GM12878 (cell line): ENCODE data around the gene PDK1. TPM values are rescaled to one million over a fixed set of nuclear protein-coding genes. Genes with fewer than 3 reads are reported as not detected.

Experiments used
- ATAC-seq: fragments of 200-7000 bp; cut with Tn5 transposase; 3 replicates; pipeline ENCODE4 v1.9.1; 2020; ENCODE audit warnings: mild to moderate bottlenecking, moderate library complexity
- BruUV-seq: library from RNA; stranded (reverse); fragments of 400-500 nt; replicated peaks from 2 replicates; lab custom pipeline; 2021; lab: Mats Ljungman, UMichigan
- CTCF ChIA-PET: fragments of 300-600 bp; sonication (Branson Sonifier 250); formaldehyde crosslinking; extraction: SDS; loops from one replicate; lab custom pipeline; 2021; ENCODE audit warnings: inconsistent platforms; lab: Yijun Ruan, JAX
- POLR2A ChIA-PET: fragments of 350-600 bp; formaldehyde crosslinking; extraction: SDS; loops from one replicate; lab custom pipeline; 2021; ENCODE audit warnings: inconsistent platforms; lab: Charles Lee
- RAD21 ChIA-PET: fragments of 300-600 bp; sonication (Branson Sonifier 250); formaldehyde crosslinking; loops from one replicate; lab custom pipeline; 2023; ENCODE audit warnings: antibody characterized with exemption; ENCODE audit not compliant: unreplicated experiment; lab: Charles Lee
- SMC1A ChIA-PET: fragments of 300-600 bp; sonication (Branson Sonifier 250); formaldehyde crosslinking; loops from one replicate; lab custom pipeline; 2023; ENCODE audit not compliant: unreplicated experiment, uncharacterized antibody; lab: Charles Lee
- DNase-seq: peaks from one replicate; pipeline ENCODE4 v3.0.0-alpha.2; 2011; ENCODE audit warnings: low read depth, low spot score
- FAIRE-seq: peaks from 3 replicates; lab custom pipeline; 2011; peaks lifted over from hg19 to GRCh38; lab: Jason Lieb, UNC
- H2AFZ ChIP-seq: 2 replicates; pipeline ENCODE4 v1.6.0; 2011; ENCODE audit warnings: low read depth, low read length, control low read depth; ENCODE audit not compliant: control insufficient read depth
- H3K27ac ChIP-seq: 2 replicates; pipeline ENCODE4 v1.5.1; 2011; ENCODE audit warnings: control low read depth; ENCODE audit not compliant: control insufficient read depth, insufficient read depth
- H3K27me3 ChIP-seq, 2 experiments: replicated peaks in 1 of 2; 2 replicates each; pipeline versions ENCODE4 v1.6.0 to v1.6.1; 2011; ENCODE audit warnings: low read length in 1 of 2; ENCODE audit not compliant: control insufficient read depth in 2 of 2, insufficient read depth in 2 of 2
- H3K36me3 ChIP-seq, 2 experiments: 2 replicates each; pipeline ENCODE4 v1.5.1; 2011; ENCODE audit warnings: low read length in 1 of 2; ENCODE audit not compliant: control insufficient read depth in 2 of 2, insufficient read depth in 2 of 2
- H3K4me1 ChIP-seq: 2 replicates; pipeline ENCODE4 v1.6.1; 2011; ENCODE audit warnings: mild to moderate bottlenecking, low read length, moderate library complexity, mixed read lengths; ENCODE audit not compliant: control insufficient read depth, insufficient read depth
- H3K4me2 ChIP-seq: 2 replicates; pipeline ENCODE4 v1.6.0; 2011; ENCODE audit warnings: control low read depth; ENCODE audit not compliant: control insufficient read depth, insufficient read depth
- H3K4me3 ChIP-seq: fragments of 200-600 bp; sonication (generic); 2 replicates; pipeline ENCODE4 v1.5.1; 2016
- H3K79me2 ChIP-seq: 2 replicates; pipeline ENCODE4 v1.6.0; 2011; ENCODE audit warnings: low read length; ENCODE audit not compliant: control insufficient read depth, insufficient read depth
- H3K9ac ChIP-seq: 2 replicates; pipeline ENCODE4 v1.8.0; 2011; ENCODE audit warnings: low read length, control low read depth, mixed read lengths; ENCODE audit not compliant: control insufficient read depth, insufficient read depth
- H3K9me3 ChIP-seq: replicated peaks from 3 replicates; pipeline ENCODE4 v1.5.1; 2011; ENCODE audit warnings: mild to moderate bottlenecking, low read length; ENCODE audit not compliant: control insufficient read depth, insufficient read depth
- H4K20me1 ChIP-seq: 2 replicates; pipeline ENCODE4 v1.6.0; 2011; ENCODE audit not compliant: control insufficient read depth, insufficient read depth
- CHD2 ChIP-seq: IDR thresholded peaks from 2 replicates; pipeline ENCODE4 v1.6.1; 2011; ENCODE audit warnings: low read depth, low read length, improper control_type of control experiment, borderline replicate concordance
- EED ChIP-seq: sonication (generic); IDR thresholded peaks from 2 replicates; pipeline ENCODE4 v1.6.1; 2016; ENCODE audit warnings: antibody characterized with exemption, low read depth
- MEF2A ChIP-seq: IDR thresholded peaks from 2 replicates; pipeline ENCODE4 v1.6.1; 2011; ENCODE audit warnings: low read depth, mild to moderate bottlenecking, low read length, moderate library complexity; ENCODE audit not compliant: insufficient read depth
- MYB ChIP-seq: fragments of 150-350 bp; IDR thresholded peaks from 2 replicates; pipeline ENCODE4 v1.6.1; 2014; ENCODE audit warnings: mild to moderate bottlenecking, low read depth, low read length, borderline replicate concordance
- PAX8 ChIP-seq: fragments of 450-650 bp; IDR thresholded peaks from 2 replicates; pipeline ENCODE4 v1.6.1; 2017; ENCODE audit warnings: mild to moderate bottlenecking, moderate library complexity
- PBX3 ChIP-seq: IDR thresholded peaks from 2 replicates; pipeline ENCODE4 v1.6.1; 2011; ENCODE audit warnings: mild to moderate bottlenecking, low read depth, low read length, moderate library complexity; ENCODE audit not compliant: insufficient replicate concordance
- PKNOX1 ChIP-seq: fragments of 450-650 bp; IDR thresholded peaks from 2 replicates; pipeline ENCODE4 v1.6.1; 2016; ENCODE audit warnings: mild to moderate bottlenecking
- PRDM15 ChIP-seq: fragments of 450-650 bp; formaldehyde crosslinking; IDR thresholded peaks from 2 replicates; pipeline ENCODE4 v1.4.0; 2020; ENCODE audit warnings: mild to moderate bottlenecking, moderate library complexity
- SMAD5 ChIP-seq: IDR thresholded peaks from 2 replicates; pipeline ENCODE4 v1.6.1; 2016; ENCODE audit warnings: antibody characterized with exemption, low read depth
- ZBTB40 ChIP-seq: fragments of 450-650 bp; IDR thresholded peaks from 2 replicates; pipeline ENCODE4 v1.6.1; 2016; ENCODE audit warnings: mild to moderate bottlenecking, moderate library complexity, borderline replicate concordance
- ZNF207 ChIP-seq: fragments of 450-650 bp; IDR thresholded peaks from 2 replicates; pipeline ENCODE4 v1.6.1; 2014; ENCODE audit warnings: antibody characterized with exemption, mild to moderate bottlenecking, borderline replicate concordance
- ZNF622 ChIP-seq: fragments of 450-650 bp; IDR thresholded peaks from 2 replicates; pipeline ENCODE4 v1.6.1; 2017; ENCODE audit warnings: mild to moderate bottlenecking, inconsistent platforms
- WGBS: methylation state at CpG from one replicate; pipeline ENCODE4 v1.1.6; 2016; ENCODE audit warnings: low lambda C conversion rate; ENCODE audit not compliant: insufficient replicate concordance, insufficient coverage; ENCODE audit errors: missing lambda C conversion rate; 5-methylcytosine and 5-hydroxymethylcytosine counted together
- in situ Hi-C: fragments of 300-500 bp; cut with MboI; formaldehyde crosslinking; loops from 9 replicates; pipeline ENCODE4 v1.14.3; 2018; ENCODE audit warnings: mixed read lengths
- intact Hi-C: fragments of 100-400 bp; cut with micrococcal nuclease; formaldehyde crosslinking; loops from one replicate; pipeline ENCODE4 v1.14.2; 2022; ENCODE audit not compliant: unreplicated experiment
- polyA plus RNA-seq, 11 experiments: library from polyadenylated mRNA; depleted of rRNA in 4 of 11; unstranded in 6 of 11; stranded (reverse) in 5 of 11; fragments of >200 nt; fragmentation: Nextera tagmentation in 4 of 11; fragmentation: Illumina TruSeq in 1 of 11; extraction: Ambion mirVana in 4 of 11; extraction: Trizol in 1 of 11; gene quantifications; 1 replicate in 1 of 11; 2 replicates in 10 of 11; pipeline versions ENCODE4 v1.2.1 to v1.2.3, GENCODE V29; 2011 to 2016; ENCODE audit warnings: inconsistent platforms in 2 of 11, missing spikeins in 2 of 11, low read depth in 1 of 11
- total RNA-seq, 4 experiments: library from RNA; depleted of rRNA in 3 of 4; stranded (reverse); fragments of >200 nt in 3 of 4; fragmentation: Illumina TruSeq in 1 of 4; extraction: Trizol in 1 of 4; gene quantifications; 2 replicates each; pipeline versions ENCODE4 v1.2.1 to v1.2.3, GENCODE V29; 2013 to 2021

PDK1 gene
- total and polyA plus RNA-seq, 10 of the 15 experiments (the other 5 are each of a cell fraction or from before 2014, with no cell fraction given): 5.3 to 128 (median 17.1) TPM

GRCh38 chr2:172552547-172553291, 3.2 kb upstream of the PDK1 start:
- ATAC-seq (no peak), DNase-seq (no peak), FAIRE-seq (no peak)
- 72% methylated on average over 4 of the region's 4 CpGs for WGBS
- in situ Hi-C loops: loop anchor here (25.0 kb wide), 1 partner anchor 1615 kb away; the partner anchor contains the start of gene GORASP2
- SMC1A ChIA-PET: interaction anchor here (1.0 to 2.2 kb wide), 2 partner anchors 9 to 68 kb away, joined by 3 to 7 read pairs; no protein-coding TSS in a partner anchor
- BruUV-seq: no TSS peak
- Histone ChIP-seq H3K27me3 (no peaks in the 10 kb centered on the region), H3K36me3 (no peaks in the 10 kb centered on the region; a peak in 1 of 4 replicates), H4K20me1 (no peaks in the 10 kb centered on the region), H2AFZ (no peak overlapping the region), H3K4me1 (peaks cover 6% of the 10 kb centered on the region), H3K9ac (no peak overlapping the region), H3K27ac (no peak overlapping the region), H3K79me2 (peaks cover 39% of the 10 kb centered on the region), H3K4me2 (no peak overlapping the region), H3K9me3 (peaks cover 6% of the 10 kb centered on the region; the same call in 2 of the 3 replicates), H3K4me3 (no peak overlapping the region)
- intact Hi-C loops: no loop called here
- RAD21 ChIA-PET: no interaction called here
- POLR2A ChIA-PET: interaction anchor here (0.6 to 0.9 kb wide), 2 partner anchors 10 to 974 kb away, joined by 4 read pairs; no protein-coding TSS in a partner anchor
- CTCF ChIA-PET: no interaction called here
- TF ChIP-seq PBX3: no peak
- TF ChIP-seq ZBTB40: no peak
- TF ChIP-seq CHD2: no peak
- TF ChIP-seq ZNF622: no peak
- TF ChIP-seq EED: no peak
- TF ChIP-seq PKNOX1: no peak
- TF ChIP-seq MEF2A: no peak
- no peak for TF ChIP-seq ZNF207
- no peak for TF ChIP-seq PRDM15
- TF ChIP-seq MYB: no peak
- no peak for TF ChIP-seq SMAD5
- no peak for TF ChIP-seq PAX8
